ENCODE measurements around the gene DHDH.
"Not testable (repeated sequence)": the region's sequence is repeated elsewhere in the genome, so short reads cannot be mapped to it uniquely, and the experiment has no call there.

The DHDH gene

GRCh38 chr19:48920949-48921348, 12.6 kb upstream of the DHDH start:
- Histone ChIP-seq H3K27me3 (ENCODE audit: insufficient read depth, low read depth) (no peaks in the 10 kb centered on the region), H3K4me2 (no peak overlapping the region), H3K4me3 (IDR thresholded peaks at IDR 0.05; ENCODE audit: insufficient read depth, low read depth, low read length) (no peak overlapping the region), H3K4me1 (ENCODE audit: low read depth, poor library complexity, severe bottlenecking) (no peaks in the 10 kb centered on the region), H4K20me1 (ENCODE audit: insufficient read depth) (no peaks in the 10 kb centered on the region), H2AFZ (ENCODE audit: low read depth) (no peak overlapping the region), H3K27ac (no peak overlapping the region), H3K79me2 (ENCODE audit: insufficient read depth, low read depth) (no peaks in the 10 kb centered on the region), H3K36me3 (ENCODE audit: insufficient read depth) (no peaks in the 10 kb centered on the region), H3K9ac (no peak overlapping the region)
- TF ChIP-seq, protein P1, sequence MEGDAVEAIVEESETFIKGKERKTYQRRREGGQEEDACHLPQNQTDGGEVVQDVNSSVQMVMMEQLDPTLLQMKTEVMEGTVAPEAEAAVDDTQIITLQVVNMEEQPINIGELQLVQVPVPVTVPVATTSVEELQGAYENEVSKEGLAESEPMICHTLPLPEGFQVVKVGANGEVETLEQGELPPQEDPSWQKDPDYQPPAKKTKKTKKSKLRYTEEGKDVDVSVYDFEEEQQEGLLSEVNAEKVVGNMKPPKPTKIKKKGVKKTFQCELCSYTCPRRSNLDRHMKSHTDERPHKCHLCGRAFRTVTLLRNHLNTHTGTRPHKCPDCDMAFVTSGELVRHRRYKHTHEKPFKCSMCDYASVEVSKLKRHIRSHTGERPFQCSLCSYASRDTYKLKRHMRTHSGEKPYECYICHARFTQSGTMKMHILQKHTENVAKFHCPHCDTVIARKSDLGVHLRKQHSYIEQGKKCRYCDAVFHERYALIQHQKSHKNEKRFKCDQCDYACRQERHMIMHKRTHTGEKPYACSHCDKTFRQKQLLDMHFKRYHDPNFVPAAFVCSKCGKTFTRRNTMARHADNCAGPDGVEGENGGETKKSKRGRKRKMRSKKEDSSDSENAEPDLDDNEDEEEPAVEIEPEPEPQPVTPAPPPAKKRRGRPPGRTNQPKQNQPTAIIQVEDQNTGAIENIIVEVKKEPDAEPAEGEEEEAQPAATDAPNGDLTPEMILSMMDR (conservative IDR thresholded peaks at IDR 0.05; ENCODE audit: low read depth, low read length): no peak

GRCh38 chr19:48921721-48922500, 11.6 kb upstream of the DHDH start:
- Histone ChIP-seq H3K9ac (no peak overlapping the region), H3K4me1 (ENCODE audit: low read depth, poor library complexity, severe bottlenecking) (no peaks in the 10 kb centered on the region), H3K4me2 (no peak overlapping the region), H3K27ac (no peak overlapping the region), H3K79me2 (ENCODE audit: insufficient read depth, low read depth) (no peaks in the 10 kb centered on the region), H4K20me1 (ENCODE audit: insufficient read depth) (no peaks in the 10 kb centered on the region), H3K36me3 (ENCODE audit: insufficient read depth) (no peaks in the 10 kb centered on the region), H2AFZ (ENCODE audit: low read depth) (no peak overlapping the region), H3K27me3 (ENCODE audit: insufficient read depth, low read depth) (no peaks in the 10 kb centered on the region), H3K4me3 (IDR thresholded peaks at IDR 0.05; ENCODE audit: insufficient read depth, low read depth, low read length) (no peak overlapping the region)
- TF ChIP-seq, protein P1 (conservative IDR thresholded peaks at IDR 0.05; ENCODE audit: low read depth, low read length): no peak

DNA sequence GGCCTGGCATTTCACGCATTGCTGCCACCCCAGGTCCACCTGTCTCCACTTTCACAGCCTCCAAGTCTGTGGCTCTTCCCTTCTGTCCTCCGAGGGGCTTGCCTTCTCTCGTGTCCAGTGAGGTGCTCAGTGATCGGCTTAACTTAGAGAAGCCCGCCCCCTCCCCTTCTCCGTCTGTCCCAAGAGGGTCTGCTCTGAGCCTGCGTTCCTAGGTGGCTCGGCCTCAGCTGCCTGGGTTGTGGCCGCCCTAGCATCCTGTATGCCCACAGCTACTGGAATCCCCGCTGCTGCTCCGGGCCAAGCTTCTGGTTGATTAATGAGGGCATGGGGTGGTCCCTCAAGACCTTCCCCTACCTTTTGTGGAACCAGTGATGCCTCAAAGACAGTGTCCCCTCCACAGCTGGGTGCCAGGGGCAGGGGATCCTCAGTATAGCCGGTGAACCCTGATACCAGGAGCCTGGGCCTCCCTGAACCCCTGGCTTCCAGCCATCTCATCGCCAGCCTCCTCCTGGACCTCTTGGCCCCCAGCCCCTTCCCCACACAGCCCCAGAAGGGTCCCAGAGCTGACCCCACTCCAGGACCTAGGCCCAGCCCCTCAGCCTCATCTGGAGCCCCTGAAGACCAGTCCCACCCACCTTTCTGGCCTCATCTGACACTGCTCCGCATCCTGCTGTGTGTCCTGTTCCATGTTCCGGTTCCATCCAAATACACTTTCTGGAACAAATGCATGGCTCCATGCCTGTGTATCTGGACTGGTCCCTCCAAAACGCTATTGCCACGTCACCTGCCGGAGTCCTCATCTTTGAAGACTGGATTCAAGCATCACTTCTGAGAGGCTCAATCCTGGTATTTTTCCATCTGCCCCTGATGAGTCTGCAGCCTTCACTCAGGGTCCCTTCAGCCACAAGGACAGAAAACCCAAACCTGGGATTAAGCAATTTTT, 10.7 kb upstream of the DHDH start:
- H3K27me3 ChIP-seq (ENCODE audit: insufficient read depth, low read depth): no peaks in the 10 kb centered on the region
- H3K4me3 ChIP-seq (IDR thresholded peaks at IDR 0.05; ENCODE audit: insufficient read depth, low read depth, low read length): no peak overlapping the region
- H3K4me1 ChIP-seq (ENCODE audit: low read depth, poor library complexity, severe bottlenecking): no peaks in the 10 kb centered on the region
- no peak overlapping the region for H3K9ac ChIP-seq
- no peak overlapping the region for H3K4me2 ChIP-seq
- H2AFZ ChIP-seq (ENCODE audit: low read depth): no peak overlapping the region
- TF ChIP-seq, protein P1 (conservative IDR thresholded peaks at IDR 0.05; ENCODE audit: low read depth, low read length): no peak
- H4K20me1 ChIP-seq (ENCODE audit: insufficient read depth): no peaks in the 10 kb centered on the region
- no peak overlapping the region for H3K27ac ChIP-seq
- H3K79me2 ChIP-seq (ENCODE audit: insufficient read depth, low read depth): no peaks in the 10 kb centered on the region
- H3K36me3 ChIP-seq (ENCODE audit: insufficient read depth): no peaks in the 10 kb centered on the region

DNA sequence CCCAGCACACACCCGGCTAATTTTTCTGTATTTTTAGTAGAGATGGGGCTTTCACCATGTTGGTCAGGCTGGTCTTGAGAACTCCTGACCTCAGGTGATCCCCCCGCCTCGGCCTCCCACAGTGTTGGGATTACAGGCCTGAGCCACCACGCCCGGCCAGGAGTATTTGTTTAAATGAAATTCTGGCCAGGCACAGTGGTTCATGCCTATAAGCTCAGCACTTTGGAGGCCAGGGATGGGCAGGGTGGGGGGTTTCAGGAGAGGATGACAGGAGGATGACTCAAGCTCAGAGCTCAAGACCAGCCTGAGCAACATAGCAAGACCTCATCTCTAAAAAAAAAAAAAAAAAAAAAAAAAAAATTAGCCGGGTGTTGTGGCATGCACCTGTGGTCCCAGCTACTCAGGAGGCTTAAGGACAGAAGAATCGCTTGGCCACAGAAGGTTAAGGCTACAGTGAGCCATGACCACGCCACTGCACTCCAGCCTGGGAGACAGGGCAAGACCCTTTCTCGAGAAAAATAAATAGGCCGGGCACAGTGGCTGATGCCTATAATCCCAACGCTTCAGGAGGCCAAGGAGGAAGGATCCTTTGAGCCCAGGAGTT, 8.2 kb upstream of the DHDH start:
- Histone ChIP-seq H3K36me3 (ENCODE audit: insufficient read depth) (no peaks in the 10 kb centered on the region), H3K27ac (no peak overlapping the region), H3K9ac (no peak overlapping the region), H3K79me2 (ENCODE audit: insufficient read depth, low read depth) (no peaks in the 10 kb centered on the region), H3K27me3 (ENCODE audit: insufficient read depth, low read depth) (no peaks in the 10 kb centered on the region), H2AFZ (ENCODE audit: low read depth) (no peak overlapping the region), H3K4me2 (no peak overlapping the region), H3K4me1 (ENCODE audit: low read depth, poor library complexity, severe bottlenecking) (no peaks in the 10 kb centered on the region), H4K20me1 (ENCODE audit: insufficient read depth) (no peaks in the 10 kb centered on the region), H3K4me3 (IDR thresholded peaks at IDR 0.05; ENCODE audit: insufficient read depth, low read depth, low read length) (no peak overlapping the region)
- TF ChIP-seq, protein P1 (conservative IDR thresholded peaks at IDR 0.05; ENCODE audit: low read depth, low read length): no peak

DNA sequence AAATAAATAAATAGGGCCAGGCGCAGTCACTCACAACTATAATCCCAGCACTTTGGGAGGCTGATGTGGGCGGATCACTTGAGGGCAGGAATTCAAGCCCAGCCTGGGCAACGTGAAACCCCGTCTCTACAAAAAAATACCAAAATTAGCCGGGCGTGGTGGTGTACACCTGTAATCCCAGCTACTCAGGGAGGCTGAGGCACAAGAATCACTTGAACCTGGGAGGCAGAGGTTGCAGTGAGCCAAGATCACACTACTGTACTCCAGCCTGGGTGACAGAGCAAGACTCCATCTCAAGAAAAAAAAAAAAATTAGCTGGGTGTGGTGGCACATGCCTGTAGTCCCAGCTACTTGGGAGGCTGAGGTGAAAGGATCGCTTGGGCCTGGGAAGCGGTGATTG, 7.6 kb upstream of the DHDH start:
- H3K4me3 ChIP-seq (IDR thresholded peaks at IDR 0.05; ENCODE audit: insufficient read depth, low read depth, low read length); H3K36me3 ChIP-seq (ENCODE audit: insufficient read depth); H3K9ac ChIP-seq; H3K27ac ChIP-seq; H4K20me1 ChIP-seq (ENCODE audit: insufficient read depth); H3K4me1 ChIP-seq (ENCODE audit: low read depth, poor library complexity, severe bottlenecking); H3K27me3 ChIP-seq (ENCODE audit: insufficient read depth, low read depth); H2AFZ ChIP-seq (ENCODE audit: low read depth); H3K4me2 ChIP-seq; H3K79me2 ChIP-seq (ENCODE audit: insufficient read depth, low read depth): not testable (repeated sequence)
